OCI-LY1 (cell line): ENCODE data around the gene SLC26A9.

Source experiments
- EZH2 ChIP-seq: fragments of 200-600 bp; sonication (generic), shearing (Covaris generic); IDR thresholded peaks from 2 replicates; pipeline ENCODE4 v1.8.0; 2017; ENCODE audit warnings: borderline replicate concordance, mixed run types, mild to moderate bottlenecking, antibody characterized with exemption, low read length, moderate library complexity, mixed read lengths
- TF ChIP-seq, protein P1 (sequence below): fragments of 200-600 bp; sonication (generic), shearing (Covaris generic); IDR thresholded peaks from 2 replicates; pipeline ENCODE4 v1.5.1; 2017; ENCODE audit warnings: mild to moderate bottlenecking, antibody characterized with exemption, low read length, moderate library complexity, mixed read lengths

DNA sequence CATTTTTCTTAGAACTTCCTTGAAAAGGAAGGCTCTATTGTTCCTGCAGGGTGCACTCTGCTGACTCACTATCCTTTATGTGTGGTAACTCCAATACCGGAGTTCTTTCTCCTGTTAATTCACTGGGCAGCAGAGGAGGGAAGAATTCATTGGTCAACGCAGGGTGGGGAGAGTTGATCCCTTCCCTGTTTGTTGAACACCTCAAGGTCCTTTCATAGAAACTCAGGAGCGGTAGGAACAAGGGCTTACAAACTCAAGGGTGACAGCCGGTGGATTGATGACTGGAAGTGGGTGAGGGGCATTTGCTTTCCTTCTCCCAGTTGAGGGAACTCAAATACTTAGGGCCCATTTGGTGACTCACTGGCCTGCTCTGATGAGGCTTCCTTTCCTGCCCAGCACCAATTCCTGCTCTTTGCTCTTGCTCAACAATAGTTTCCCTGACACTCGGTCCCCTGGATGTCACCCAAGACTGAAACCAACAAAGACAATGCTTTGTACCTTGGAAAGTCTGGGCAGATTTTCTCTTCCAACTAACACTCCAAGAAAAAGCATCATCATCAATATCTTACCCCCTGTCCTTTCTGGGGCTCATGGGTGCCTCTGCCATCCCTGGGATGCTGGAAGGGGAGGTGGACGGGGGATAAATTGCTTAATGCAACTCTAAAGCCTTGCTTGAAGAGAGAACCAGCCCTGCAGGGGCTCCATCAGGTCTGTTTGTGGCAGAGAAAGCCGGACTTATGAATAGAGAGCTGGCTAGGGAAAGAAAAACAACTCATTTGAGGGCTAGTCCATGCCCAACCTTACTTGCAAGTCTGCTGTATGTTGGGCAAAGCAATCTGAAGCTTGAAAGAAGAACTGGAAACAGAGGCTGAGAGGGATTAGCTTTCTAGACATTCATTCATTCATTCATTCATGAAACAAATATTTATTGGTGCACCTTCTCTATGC is 9.3 kb downstream of the SLC26A9 start:
- no peak for TF ChIP-seq EZH2
- TF ChIP-seq, protein P1, sequence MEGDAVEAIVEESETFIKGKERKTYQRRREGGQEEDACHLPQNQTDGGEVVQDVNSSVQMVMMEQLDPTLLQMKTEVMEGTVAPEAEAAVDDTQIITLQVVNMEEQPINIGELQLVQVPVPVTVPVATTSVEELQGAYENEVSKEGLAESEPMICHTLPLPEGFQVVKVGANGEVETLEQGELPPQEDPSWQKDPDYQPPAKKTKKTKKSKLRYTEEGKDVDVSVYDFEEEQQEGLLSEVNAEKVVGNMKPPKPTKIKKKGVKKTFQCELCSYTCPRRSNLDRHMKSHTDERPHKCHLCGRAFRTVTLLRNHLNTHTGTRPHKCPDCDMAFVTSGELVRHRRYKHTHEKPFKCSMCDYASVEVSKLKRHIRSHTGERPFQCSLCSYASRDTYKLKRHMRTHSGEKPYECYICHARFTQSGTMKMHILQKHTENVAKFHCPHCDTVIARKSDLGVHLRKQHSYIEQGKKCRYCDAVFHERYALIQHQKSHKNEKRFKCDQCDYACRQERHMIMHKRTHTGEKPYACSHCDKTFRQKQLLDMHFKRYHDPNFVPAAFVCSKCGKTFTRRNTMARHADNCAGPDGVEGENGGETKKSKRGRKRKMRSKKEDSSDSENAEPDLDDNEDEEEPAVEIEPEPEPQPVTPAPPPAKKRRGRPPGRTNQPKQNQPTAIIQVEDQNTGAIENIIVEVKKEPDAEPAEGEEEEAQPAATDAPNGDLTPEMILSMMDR: no peak
